Activated naive CD4-positive, alpha-beta T cell treated with anti-CD3 and anti-CD28 coated beads for 36 hours (primary cell): ENCODE results near the gene MT1M. TPM values are rescaled to one million over a fixed set of nuclear protein-coding genes. Genes with fewer than 3 reads are reported as not detected.

Source experiments
- total RNA-seq, 2 experiments: library from RNA; stranded (reverse); gene quantifications; one replicate each; pipeline ENCODE4 v1.2.3, GENCODE V29; 2021

The MT1M gene
- total RNA-seq, 2 experiments from 2014 or later = not detected

Other genes with a start within 250 kb of the MT1M start
- gene AMFR, start 207.1 kb upstream of the MT1M start, total RNA-seq = 10 to 100 TPM; 26.7 to 33.0 TPM
- 100 to 1,000 TPM; 324 to 330 TPM for gene NUDT21, start 181.3 kb upstream of the MT1M start, total RNA-seq
- 10 to 100 TPM; 48.5 to 50.6 TPM for gene OGFOD1, start 181.1 kb upstream of the MT1M start, total RNA-seq
- 10 to 100 TPM; 18.0 to 19.2 TPM for gene BBS2, start 112.6 kb upstream of the MT1M start, total RNA-seq
- not detected for gene MT4, start 67.6 kb upstream of the MT1M start, total RNA-seq
- 1 to 10 TPM in 1 of 2 experiments, under 1 TPM in 1; 0.64 to 1.6 TPM for gene MT3, start 43.1 kb upstream of the MT1M start, total RNA-seq
- gene MT2A, start 24.1 kb upstream of the MT1M start, total RNA-seq = 100 to 1,000 TPM in 1 of 2 experiments, 10 to 100 TPM in 1; 95.7 to 130 TPM
- gene MT1E, start 6.9 kb upstream of the MT1M start, total RNA-seq = 10 to 100 TPM; 12.2 to 12.4 TPM
- not detected for gene MT1A, start 6.0 kb downstream of the MT1M start, total RNA-seq
- gene MT1B, start 19.2 kb downstream of the MT1M start, total RNA-seq = not detected
- gene MT1F, start 25.3 kb downstream of the MT1M start, total RNA-seq = 1 to 10 TPM; 5.4 to 6.4 TPM
- 10 to 100 TPM; 22.4 to 23.8 TPM for gene MT1G, start 35.4 kb downstream of the MT1M start, total RNA-seq
- gene MT1H, start 37.2 kb downstream of the MT1M start, total RNA-seq = 1 to 10 TPM; 5.4 to 7.4 TPM
- 10 to 100 TPM; 49.9 to 57.9 TPM for gene MT1X, start 49.8 kb downstream of the MT1M start, total RNA-seq
- gene NUP93, start 97.5 kb downstream of the MT1M start, total RNA-seq = 100 to 1,000 TPM; 161 to 172 TPM
- not detected for gene SLC12A3, start 232.5 kb downstream of the MT1M start, total RNA-seq